ENCODE results near the gene HTR6.
"Not testable (repeated sequence)": the region's sequence is repeated elsewhere in the genome, so short reads cannot be mapped to it uniquely, and the experiment has no call there.

HTR6 gene

GRCh38 chr1:19664453-19665185, at the start of gene HTR6:
HTR6 (plus strand) TSS chr1:19664875; CDS start chr1:19665754, 879 bp downstream.
- DNase-seq (ENCODE audit: low spot score), result no peak

- no peak for DNase-seq (ENCODE audit: low spot score)
These were observed 49.2 kb upstream of the HTR6 start for GRCh38 chr1:19615438-19615837.

- no peak for DNase-seq (ENCODE audit: low spot score)
These were observed 48.2 kb upstream of the HTR6 start for GRCh38 chr1:19616489-19616888.

- no peak for DNase-seq (ENCODE audit: low spot score)
These were observed 47.3 kb upstream of the HTR6 start for GRCh38 chr1:19617376-19617775.

- DNase-seq (ENCODE audit: low spot score), result no peak
These were observed 46.2 kb upstream of the HTR6 start for GRCh38 chr1:19618428-19618827.

GRCh38 chr1:19619697-19620384, 44.8 kb upstream of the HTR6 start:
- DNase-seq (ENCODE audit: low spot score), result no peak

- DNase-seq (ENCODE audit: low spot score), result no peak
These were observed 43.9 kb upstream of the HTR6 start for GRCh38 chr1:19620786-19621185.

GRCh38 chr1:19621274-19621950, 43.3 kb upstream of the HTR6 start:
- DNase-seq (ENCODE audit: low spot score), result no peak

GRCh38 chr1:19622204-19622603, 42.5 kb upstream of the HTR6 start:
- no peak for DNase-seq (ENCODE audit: low spot score)

GRCh38 chr1:19623523-19623922, 41.2 kb upstream of the HTR6 start:
- no peak for DNase-seq (ENCODE audit: low spot score)

GRCh38 chr1:19625291-19625937, 39.3 kb upstream of the HTR6 start:
- DNase-seq (ENCODE audit: low spot score), result no peak

GRCh38 chr1:19628879-19629278, 35.8 kb upstream of the HTR6 start:
- no peak for DNase-seq (ENCODE audit: low spot score)

- no peak for DNase-seq (ENCODE audit: low spot score)
These were observed 35.3 kb upstream of the HTR6 start for GRCh38 chr1:19629357-19629756.

GRCh38 chr1:19630192-19630591, 34.5 kb upstream of the HTR6 start:
- DNase-seq (ENCODE audit: low spot score), result not testable (repeated sequence)

GRCh38 chr1:19630720-19631395, 33.8 kb upstream of the HTR6 start:
- DNase-seq (ENCODE audit: low spot score), result no peak

- DNase-seq (ENCODE audit: low spot score), result no peak
These were observed 32.5 kb upstream of the HTR6 start for GRCh38 chr1:19632211-19632610.

GRCh38 chr1:19633106-19633505, 31.6 kb upstream of the HTR6 start:
- no peak for DNase-seq (ENCODE audit: low spot score)

GRCh38 chr1:19635064-19635463, 29.6 kb upstream of the HTR6 start:
- not testable (repeated sequence) for DNase-seq (ENCODE audit: low spot score)

- DNase-seq (ENCODE audit: low spot score), result no peak
These were observed 29.0 kb upstream of the HTR6 start for GRCh38 chr1:19635646-19636045.

- no peak for DNase-seq (ENCODE audit: low spot score)
These were observed 28.6 kb upstream of the HTR6 start for GRCh38 chr1:19636065-19636464.

GRCh38 chr1:19636749-19637148, 27.9 kb upstream of the HTR6 start:
- not testable (repeated sequence) for DNase-seq (ENCODE audit: low spot score)

- no peak for DNase-seq (ENCODE audit: low spot score)
These were observed 27.1 kb upstream of the HTR6 start for GRCh38 chr1:19637606-19638005.
